H1 (cell line): Measurements from ENCODE around the gene EIF4A3. TPM values are rescaled to one million over a fixed set of nuclear protein-coding genes. Genes with fewer than 3 reads are reported as not detected.

ENCODE experiments used
- CTCF ChIA-PET: fragments of 300-600 bp; sonication (Branson Sonifier 250); formaldehyde crosslinking; loops from one replicate; lab custom pipeline; 2021; ENCODE audit not compliant: partially characterized antibody; lab: Charles Lee
- POLR2A ChIA-PET: fragments of 300-600 bp; sonication (Branson Sonifier 250); formaldehyde crosslinking; loops from one replicate; lab custom pipeline; 2021; ENCODE audit warnings: inconsistent platforms; ENCODE audit not compliant: partially characterized antibody; lab: Charles Lee
- DNase-seq, 2 experiments: peaks; one replicate each; pipeline versions ENCODE4 v3.0.0 to v3.0.0-alpha.2; 2010 to 2022; ENCODE audit warnings: low spot score in 2 of 2, low read depth in 1 of 2, mixed read lengths in 1 of 2
- FAIRE-seq: peaks from 2 replicates; lab custom pipeline; 2011; peaks lifted over from hg19 to GRCh38; lab: Jason Lieb, UNC
- H2AFZ ChIP-seq: 2 replicates; pipeline ENCODE4 v1.8.1; 2012; ENCODE audit warnings: low read length, inconsistent platforms
- H2AK5ac ChIP-seq: 2 replicates; pipeline ENCODE4 v1.6.1; 2013; ENCODE audit warnings: low read depth, low read length
- H2BK120ac ChIP-seq: replicated peaks from 2 replicates; pipeline ENCODE3; 2013; ENCODE audit warnings: low read depth, low read length, inconsistent platforms
- H2BK12ac ChIP-seq: 2 replicates; pipeline ENCODE4 v1.6.1; 2013; ENCODE audit warnings: low read depth, low read length
- H2BK15ac ChIP-seq: 2 replicates; pipeline ENCODE4 v1.6.1; 2013; ENCODE audit warnings: low read length
- H2BK20ac ChIP-seq: 2 replicates; pipeline ENCODE4 v1.6.1; 2013; ENCODE audit warnings: low read length
- H2BK5ac ChIP-seq: 2 replicates; pipeline ENCODE4 v1.6.1; 2013; ENCODE audit warnings: low read depth, low read length
- H3K14ac ChIP-seq: 2 replicates; pipeline ENCODE4 v1.6.1; 2013; ENCODE audit warnings: inconsistent platforms; ENCODE audit not compliant: insufficient read length
- H3K18ac ChIP-seq: 2 replicates; pipeline ENCODE4 v1.6.1; 2013; ENCODE audit warnings: low read length; ENCODE audit errors: extremely low read depth
- H3K23ac ChIP-seq: 2 replicates; pipeline ENCODE4 v1.6.1; 2013; ENCODE audit warnings: inconsistent platforms; ENCODE audit not compliant: insufficient read length
- H3K23me2 ChIP-seq: 2 replicates; pipeline ENCODE4 v1.6.1; 2013; ENCODE audit warnings: low read depth, low read length
- H3K27ac ChIP-seq: 2 replicates; pipeline ENCODE4 v1.6.1; 2011; ENCODE audit warnings: low read depth, low read length, inconsistent platforms
- H3K27me3 ChIP-seq, 4 experiments: replicated peaks in 1 of 4; 1 replicate in 1 of 4; 2 replicates in 3 of 4; pipeline versions ENCODE4 v1.6.1 to v1.8.1; 2011 to 2013; ENCODE audit warnings: low read length in 3 of 4, mild to moderate bottlenecking in 3 of 4, inconsistent platforms in 2 of 4, mixed read lengths in 2 of 4, moderate library complexity in 1 of 4; ENCODE audit not compliant: control insufficient read depth in 3 of 4, insufficient read depth in 3 of 4; ENCODE audit errors: extremely low read depth in 1 of 4
- H3K36me3 ChIP-seq, 4 experiments: 2 replicates each; pipeline versions ENCODE4 v1.6.1 to v1.8.1; 2011 to 2013; ENCODE audit warnings: mild to moderate bottlenecking in 4 of 4, low read length in 3 of 4, moderate library complexity in 2 of 4, control low read depth in 1 of 4, inconsistent platforms in 1 of 4; ENCODE audit not compliant: insufficient read depth in 4 of 4, control insufficient read depth in 2 of 4
- H3K4ac ChIP-seq: replicated peaks from 2 replicates; pipeline ENCODE3; 2013; ENCODE audit warnings: low read length, low read depth, mixed read lengths, inconsistent platforms; ENCODE audit not compliant: insufficient read length
- H3K4me1 ChIP-seq, 4 experiments: replicated peaks in 1 of 4; 1 replicate in 1 of 4; 2 replicates in 3 of 4; pipeline versions ENCODE4 v1.6.1 to v1.8.1; 2011 to 2013; ENCODE audit warnings: low read length in 3 of 4, inconsistent platforms in 2 of 4, mixed read lengths in 1 of 4; ENCODE audit not compliant: insufficient read depth in 4 of 4, control insufficient read depth in 3 of 4
- H3K4me2 ChIP-seq, 2 experiments: 2 replicates each; pipeline versions ENCODE4 v1.6.1 to v1.8.1; 2011 to 2013; ENCODE audit warnings: low read depth in 2 of 2, low read length in 2 of 2, control low read depth in 1 of 2, inconsistent platforms in 1 of 2, mild to moderate bottlenecking in 1 of 2; ENCODE audit not compliant: insufficient read depth in 1 of 2
- H3K4me3 ChIP-seq, 4 experiments: fragments of 200-600, 300-600 bp in 1 of 4; sonication (generic), shearing (Covaris generic), sonication (Bioruptor Twin) in 1 of 4; 2 replicates each; pipeline versions ENCODE4 v1.5.1 to v1.8.1; 2011 to 2016; ENCODE audit warnings: low read length in 4 of 4, low read depth in 3 of 4, control low read depth in 2 of 4, inconsistent platforms in 2 of 4, mild to moderate bottlenecking in 2 of 4, mixed read lengths in 1 of 4, moderate library complexity in 1 of 4; ENCODE audit not compliant: insufficient read depth in 2 of 4; ENCODE audit errors: extremely low read depth in 1 of 4
- H3K56ac ChIP-seq: replicated peaks from 2 replicates; pipeline ENCODE3; 2013; ENCODE audit warnings: low read depth, mild to moderate bottlenecking, mixed read lengths, low read length, inconsistent platforms; ENCODE audit not compliant: insufficient read length
- H3K79me1 ChIP-seq: 2 replicates; pipeline ENCODE4 v1.6.1; 2013; ENCODE audit warnings: low read depth, low read length, control low read depth
- H3K79me2 ChIP-seq, 2 experiments: 2 replicates each; pipeline versions ENCODE4 v1.6.1 to v1.8.1; 2012 to 2013; ENCODE audit warnings: low read length in 2 of 2, mild to moderate bottlenecking in 2 of 2, inconsistent platforms in 1 of 2; ENCODE audit not compliant: insufficient read depth in 2 of 2, control insufficient read depth in 1 of 2
- H3K9ac ChIP-seq, 4 experiments: replicated peaks in 1 of 4; 1 replicate in 1 of 4; 2 replicates in 3 of 4; pipeline versions ENCODE4 v1.6.1 to v1.8.1; 2011 to 2013; ENCODE audit warnings: low read depth in 3 of 4, low read length in 3 of 4, control low read depth in 2 of 4, mild to moderate bottlenecking in 2 of 4, moderate library complexity in 2 of 4, inconsistent platforms in 1 of 4; ENCODE audit errors: extremely low read depth in 1 of 4
- H3K9me3 ChIP-seq, 2 experiments: 2 replicates each; pipeline versions ENCODE4 v1.6.1 to v1.8.1; 2012 to 2013; ENCODE audit warnings: mild to moderate bottlenecking in 2 of 2, moderate library complexity in 2 of 2, control low read depth in 1 of 2, inconsistent platforms in 1 of 2, low read depth in 1 of 2, low read length in 1 of 2, mixed read lengths in 1 of 2; ENCODE audit not compliant: insufficient read depth in 2 of 2
- H4K20me1 ChIP-seq, 2 experiments: replicated peaks in 1 of 2; 2 replicates each; pipeline versions ENCODE3 to v1.8.1; 2011 to 2013; ENCODE audit warnings: inconsistent platforms in 2 of 2, low read length in 2 of 2, mild to moderate bottlenecking in 1 of 2; ENCODE audit not compliant: insufficient read depth in 2 of 2, control insufficient read depth in 1 of 2
- H4K5ac ChIP-seq: 2 replicates; pipeline ENCODE4 v1.6.1; 2013; ENCODE audit warnings: low read length, low read depth, mixed read lengths, inconsistent platforms; ENCODE audit not compliant: insufficient read length
- H4K8ac ChIP-seq: 2 replicates; pipeline ENCODE4 v1.8.0; 2013; ENCODE audit warnings: mild to moderate bottlenecking, moderate library complexity, low read length, inconsistent platforms; ENCODE audit not compliant: insufficient read depth; ENCODE audit errors: extremely low read depth
- H4K91ac ChIP-seq: replicated peaks from 2 replicates; pipeline ENCODE3; 2013; ENCODE audit warnings: low read length, mixed read lengths, inconsistent platforms; ENCODE audit not compliant: insufficient read length
- BRCA1 ChIP-seq: IDR thresholded peaks from 2 replicates; pipeline ENCODE4 v1.6.1; 2012; ENCODE audit warnings: low read depth, low read length, improper control_type of control experiment
- SP2 ChIP-seq: IDR thresholded peaks from 2 replicates; pipeline ENCODE4 v1.6.1; 2012; ENCODE audit warnings: mild to moderate bottlenecking, low read length, inconsistent platforms
- TAF1 ChIP-seq: IDR thresholded peaks from 2 replicates; pipeline ENCODE4 v1.6.1; 2011; ENCODE audit warnings: mild to moderate bottlenecking, low read depth, low read length
- WGBS, 2 experiments: shearing (Covaris generic) in 1 of 2; methylation state at CpG; one replicate each; pipeline versions ENCODE4 v1.1.6 to v1.1.7; 2013 to 2015; ENCODE audit warnings: low lambda C conversion rate in 2 of 2, mixed read lengths in 2 of 2, inconsistent platforms in 1 of 2, low coverage in 1 of 2, missing lambda C conversion rate in 1 of 2; ENCODE audit not compliant: insufficient replicate concordance in 2 of 2, insufficient coverage in 1 of 2, insufficient read length in 1 of 2; ENCODE audit errors: extremely low coverage in 1 of 2, missing lambda C conversion rate in 1 of 2; 5-methylcytosine and 5-hydroxymethylcytosine counted together
- polyA plus RNA-seq, 7 experiments: library from polyadenylated mRNA; depleted of rRNA in 3 of 7; stranded (reverse) in 5 of 7; unstranded in 2 of 7; fragments of >200 nt in 5 of 7; fragments of 200-250 nt in 2 of 7; gene quantifications; 1 replicate in 5 of 7; 2 replicates in 1 of 7; 4 replicates in 1 of 7; pipeline versions ENCODE4 v1.2.1 to v1.2.3, GENCODE V29; 2011 to 2013; ENCODE audit warnings: missing spikeins in 2 of 7, mixed read lengths in 2 of 7
- total RNA-seq: library from RNA; stranded (reverse); fragmentation: NEBNext Ultra II Directional; extraction: Animal tissue kit (Norgen Biotek cat#: 25700); gene quantifications from 2 replicates; pipeline ENCODE4 v1.2.1, GENCODE V29; 2021

Gene EIF4A3
- total and polyA plus RNA-seq, 2 of the 8 experiments (the other 6 are each of a cell fraction or from before 2014, with no cell fraction given) = 142 to 146 TPM

- H2BK15ac ChIP-seq = no peak overlapping the region
- peaks cover 0 to 9% (median 5%) of the 10 kb centered on the region in 4 experiments; a peak in 3 of 7 replicates for H3K27me3 ChIP-seq
- H3K27ac ChIP-seq = no peak overlapping the region
- H2BK20ac ChIP-seq = no peak overlapping the region
- no peak overlapping the region for H3K4ac ChIP-seq
- H2BK5ac ChIP-seq = no peak overlapping the region
- FAIRE-seq (no peak), DNase-seq (peak in 1 of 2 experiments; percentile 38)
- no peak overlapping the region for H2AK5ac ChIP-seq
- no peaks in the 10 kb centered on the region for H3K36me3 ChIP-seq
- 93% methylated on average over 4 of the region's 4 CpGs; no CpG with 5 or more reads in 1 of the 2 experiments for WGBS, 2 experiments
- no peak overlapping the region for H3K4me2 ChIP-seq
- H2AFZ ChIP-seq = no peak overlapping the region
- no peak overlapping the region for H4K5ac ChIP-seq
- no peak overlapping the region for H4K91ac ChIP-seq
- H3K14ac ChIP-seq = no peak overlapping the region
- no peaks in the 10 kb centered on the region for H3K9me3 ChIP-seq
- ChIA-PET POLR2A (interaction anchor here (2.1 to 2.5 kb wide), 2 partner anchors 7 to 11 kb away, joined by 8 to 20 read pairs; no protein-coding TSS in a partner anchor), CTCF (interaction anchor here (1.0 to 6.8 kb wide), 4 partner anchors 12 to 25 kb away, joined by 4 to 43 read pairs (median 6); no protein-coding TSS in a partner anchor)
- H3K4me3 ChIP-seq = no peak overlapping the region
- no peaks in the 10 kb centered on the region for H3K79me2 ChIP-seq
- peak overlapping the region; percentile 11; the same call in 1 of the 2 replicates for H2BK12ac ChIP-seq
- H3K4me1 ChIP-seq = peaks cover 0 to 7% (median 1%) of the 10 kb centered on the region in 4 experiments; a peak in 4 of 7 replicates
- H2BK120ac ChIP-seq = no peak overlapping the region
- H4K20me1 ChIP-seq = no peaks in the 10 kb centered on the region
- H3K79me1 ChIP-seq = no peaks in the 10 kb centered on the region; the same call in 1 of the 2 replicates
- H3K18ac ChIP-seq = no peak overlapping the region
- H4K8ac ChIP-seq = no peak overlapping the region
- no peak overlapping the region for H3K9ac ChIP-seq
- no peak overlapping the region for H3K23ac ChIP-seq
- peaks cover 8% of the 10 kb centered on the region; the same call in 1 of the 2 replicates for H3K23me2 ChIP-seq
- H3K56ac ChIP-seq = no peak overlapping the region
- TF ChIP-seq SP2 (no peak), TAF1 (no peak), BRCA1 (no peak)
These were observed 46.9 kb downstream of the EIF4A3 start for GRCh38 chr17:80100035-80100323.
